C4-2B (cell line): ENCODE results near the gene MYLK4.
A peak's percentile ranks its signal among the peaks of the same experiment; 100 is the strongest.

Source experiments
- H3K27ac ChIP-seq: fragments of 450-650 bp; 2 replicates; pipeline ENCODE4 v1.5.1; 2017
- ZFX ChIP-seq: fragments of 450-650 bp; IDR thresholded peaks from 2 replicates; pipeline ENCODE4 v1.6.1; 2017
- TF ChIP-seq, protein P1 (sequence below): fragments of 450-650 bp; conservative IDR thresholded peaks from 2 replicates; pipeline ENCODE4 v1.5.1; 2017; ENCODE audit warnings: mild to moderate bottlenecking

MYLK4 gene

GRCh38 chr6:2653369-2654032 is 97.2 kb downstream of the MYLK4 start:
- TF ChIP-seq ZFX, result no peak
- TF ChIP-seq, protein P1, sequence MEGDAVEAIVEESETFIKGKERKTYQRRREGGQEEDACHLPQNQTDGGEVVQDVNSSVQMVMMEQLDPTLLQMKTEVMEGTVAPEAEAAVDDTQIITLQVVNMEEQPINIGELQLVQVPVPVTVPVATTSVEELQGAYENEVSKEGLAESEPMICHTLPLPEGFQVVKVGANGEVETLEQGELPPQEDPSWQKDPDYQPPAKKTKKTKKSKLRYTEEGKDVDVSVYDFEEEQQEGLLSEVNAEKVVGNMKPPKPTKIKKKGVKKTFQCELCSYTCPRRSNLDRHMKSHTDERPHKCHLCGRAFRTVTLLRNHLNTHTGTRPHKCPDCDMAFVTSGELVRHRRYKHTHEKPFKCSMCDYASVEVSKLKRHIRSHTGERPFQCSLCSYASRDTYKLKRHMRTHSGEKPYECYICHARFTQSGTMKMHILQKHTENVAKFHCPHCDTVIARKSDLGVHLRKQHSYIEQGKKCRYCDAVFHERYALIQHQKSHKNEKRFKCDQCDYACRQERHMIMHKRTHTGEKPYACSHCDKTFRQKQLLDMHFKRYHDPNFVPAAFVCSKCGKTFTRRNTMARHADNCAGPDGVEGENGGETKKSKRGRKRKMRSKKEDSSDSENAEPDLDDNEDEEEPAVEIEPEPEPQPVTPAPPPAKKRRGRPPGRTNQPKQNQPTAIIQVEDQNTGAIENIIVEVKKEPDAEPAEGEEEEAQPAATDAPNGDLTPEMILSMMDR, result no peak
- no peak overlapping the region for H3K27ac ChIP-seq

DNA sequence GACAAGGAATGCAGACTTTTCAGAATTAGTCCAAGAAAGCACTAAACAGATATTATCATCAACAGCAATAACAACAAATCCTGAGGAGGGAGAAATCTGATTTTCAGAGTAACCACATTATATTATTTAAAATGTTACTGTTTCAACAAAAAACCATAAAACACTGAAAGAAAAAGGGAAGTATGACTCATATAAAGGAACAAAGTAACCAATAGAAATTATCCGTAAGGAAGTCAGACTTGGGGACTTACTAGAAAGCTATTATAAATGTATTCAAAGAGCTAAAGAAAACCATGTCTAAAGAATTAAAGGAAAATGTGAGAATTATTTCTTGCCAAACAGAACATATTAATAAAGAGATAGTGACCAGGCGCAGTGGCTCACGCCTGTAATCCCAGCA is 98.1 kb downstream of the MYLK4 start:
- H3K27ac ChIP-seq, result no peak overlapping the region
- no peak for TF ChIP-seq ZFX
- TF ChIP-seq, protein P1, result no peak

DNA sequence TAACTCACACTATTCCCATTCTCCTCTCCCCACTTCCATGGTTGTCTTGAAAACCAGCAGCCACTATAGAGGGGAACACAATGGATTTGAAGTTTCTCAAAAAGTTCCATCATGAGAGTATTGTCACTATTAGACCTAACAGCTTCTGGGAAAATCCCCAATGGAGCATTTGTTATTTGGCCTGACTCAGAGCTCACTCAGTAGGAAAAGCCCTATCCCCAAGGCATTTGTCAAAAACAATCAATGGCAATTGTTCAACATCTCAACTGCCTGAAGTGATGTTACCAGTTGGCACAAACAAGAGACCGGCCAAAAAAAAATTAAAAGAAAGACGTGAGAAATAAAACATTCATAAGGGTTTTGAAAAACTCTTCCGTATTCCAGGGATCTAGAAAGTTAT is 98.8 kb downstream of the MYLK4 start:
- TF ChIP-seq, protein P1, result no peak
- TF ChIP-seq ZFX, result no peak
- no peak overlapping the region for H3K27ac ChIP-seq

DNA sequence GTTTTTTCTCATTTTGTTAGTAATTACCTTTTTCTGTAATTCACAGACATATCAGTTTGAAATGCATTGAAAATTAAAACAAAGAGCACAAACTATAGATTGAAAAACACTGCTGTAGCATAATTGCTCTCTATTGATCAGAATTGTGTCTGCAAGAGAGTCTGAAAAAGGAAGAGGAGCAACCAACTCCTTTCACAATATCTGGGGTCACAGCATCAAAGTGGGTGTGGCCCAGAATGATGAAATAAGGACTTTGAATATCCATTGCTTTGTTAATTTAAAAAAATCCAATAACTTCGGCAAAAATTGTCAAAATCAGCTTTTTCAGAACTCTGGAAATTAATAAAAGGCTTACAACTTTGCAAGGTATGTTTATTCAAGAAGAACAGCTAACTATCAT is 99.2 kb downstream of the MYLK4 start:
- no peak for TF ChIP-seq ZFX
- TF ChIP-seq, protein P1, result no peak

GRCh38 chr6:2646346-2646745 is 104.4 kb downstream of the MYLK4 start:
- TF ChIP-seq ZFX, result no peak
- TF ChIP-seq, protein P1, result no peak

More for the DNA sequence above, 99.2 kb downstream of the MYLK4 start:
- H3K27ac ChIP-seq, result no peak overlapping the region

GRCh38 chr6:2643935-2644539 is 106.7 kb downstream of the MYLK4 start:
- no peak for TF ChIP-seq ZFX
- TF ChIP-seq, protein P1, result no peak
- peak overlapping the region; percentile 24 for H3K27ac ChIP-seq

More at GRCh38 chr6:2646346-2646745, 104.4 kb downstream of the MYLK4 start:
- no peak overlapping the region for H3K27ac ChIP-seq

GRCh38 chr6:2643130-2643529 is 107.6 kb downstream of the MYLK4 start:
- H3K27ac ChIP-seq, result peak overlapping the region; percentile 24; the same call in 1 of the 2 replicates
- TF ChIP-seq, protein P1, result no peak
- no peak for TF ChIP-seq ZFX
